Caco-2 (cell line): ENCODE measurements around the gene MRO. TPM values are rescaled to one million over a fixed set of nuclear protein-coding genes. Genes with fewer than 3 reads are reported as not detected.

ENCODE experiments used
- BruUV-seq: library from RNA; stranded (reverse); fragments of 400-500 nt; replicated peaks from 2 replicates; lab custom pipeline; 2021; lab: Mats Ljungman, UMichigan
- CTCF ChIA-PET: fragments of 300-600 bp; sonication (Branson Sonifier 250); formaldehyde crosslinking; loops from one replicate; lab custom pipeline; 2022; ENCODE audit warnings: antibody characterized with exemption; lab: Charles Lee
- POLR2A ChIA-PET: fragments of 300-600 bp; sonication (Branson Sonifier 250); formaldehyde crosslinking; loops from one replicate; lab custom pipeline; 2022; ENCODE audit warnings: antibody characterized with exemption; lab: Charles Lee
- DNase-seq, 2 experiments: peaks; one replicate each; pipeline versions ENCODE4 v3.0.0 to v3.0.0-alpha.2; 2020 to 2022
- H3K27me3 ChIP-seq: replicated peaks from 2 replicates; pipeline ENCODE4 v1.6.0; 2011; ENCODE audit warnings: low read length; ENCODE audit not compliant: control insufficient read depth, insufficient read depth
- H3K36me3 ChIP-seq: 2 replicates; pipeline ENCODE4 v1.5.1; 2011; ENCODE audit warnings: low read length; ENCODE audit not compliant: control insufficient read depth, insufficient read depth
- H3K4me1 ChIP-seq: fragments of 250-450 bp; sonication (Bioruptor Pico); 2 replicates; pipeline ENCODE4 v1.5.1; 2020; ENCODE audit warnings: mild to moderate bottlenecking
- H3K4me3 ChIP-seq: 2 replicates; pipeline ENCODE4 v1.5.1; 2011; ENCODE audit warnings: low read depth, mild to moderate bottlenecking, control low read depth, low read length
- H3K9me3 ChIP-seq: fragments of 250-450 bp; sonication (Bioruptor Pico); 2 replicates; pipeline ENCODE4 v1.5.1; 2020; ENCODE audit warnings: mild to moderate bottlenecking, moderate library complexity
- H3K27ac Mint-ChIP-seq: one replicate; pipeline ENCODE4 v1.8.0; 2022; ENCODE audit warnings: mixed read lengths; ENCODE audit not compliant: unreplicated experiment
- H3K27me3 Mint-ChIP-seq: one replicate; pipeline ENCODE4 v1.8.0; 2022; ENCODE audit warnings: mixed read lengths; ENCODE audit not compliant: insufficient read depth, unreplicated experiment
- H3K36me3 Mint-ChIP-seq: one replicate; pipeline ENCODE4 v1.8.0; 2022; ENCODE audit warnings: mild to moderate bottlenecking, mixed read lengths; ENCODE audit not compliant: insufficient read depth, unreplicated experiment
- H3K4me1 Mint-ChIP-seq: one replicate; pipeline ENCODE4 v1.8.0; 2022; ENCODE audit warnings: low read depth, mixed read lengths; ENCODE audit not compliant: unreplicated experiment
- H3K4me3 Mint-ChIP-seq: one replicate; pipeline ENCODE4 v1.8.0; 2022; ENCODE audit warnings: mild to moderate bottlenecking, moderate library complexity, mixed read lengths; ENCODE audit not compliant: unreplicated experiment
- H3K9me3 Mint-ChIP-seq: one replicate; pipeline ENCODE4 v1.8.0; 2022; ENCODE audit warnings: mixed read lengths; ENCODE audit not compliant: unreplicated experiment
- intact Hi-C: fragments of 100-400 bp; cut with micrococcal nuclease; formaldehyde crosslinking; loops from one replicate; pipeline ENCODE4 v1.10.0; 2022; ENCODE audit not compliant: unreplicated experiment
- total RNA-seq: library from RNA; stranded (reverse); gene quantifications from 2 replicates; pipeline ENCODE4 v1.2.3, GENCODE V29; 2022
- TF ChIP-seq, protein P1 (sequence below), 2 experiments: fragments of 200-600 bp in 1 of 2; IDR thresholded peaks; 1 replicate in 1 of 2; 2 replicates in 1 of 2; pipeline versions ENCODE4 v1.5.1 to v1.8.0; 2011 to 2022; ENCODE audit warnings: antibody characterized with exemption in 1 of 2, control low read depth in 1 of 2, inconsistent platforms in 1 of 2, low read depth in 1 of 2, low read length in 1 of 2, mild to moderate bottlenecking in 1 of 2, moderate library complexity in 1 of 2; ENCODE audit not compliant: insufficient read depth in 1 of 2, severe bottlenecking in 1 of 2, unreplicated experiment in 1 of 2

Gene MRO
- total RNA-seq, 1 experiment from 2014 or later, result not detected

DNA sequence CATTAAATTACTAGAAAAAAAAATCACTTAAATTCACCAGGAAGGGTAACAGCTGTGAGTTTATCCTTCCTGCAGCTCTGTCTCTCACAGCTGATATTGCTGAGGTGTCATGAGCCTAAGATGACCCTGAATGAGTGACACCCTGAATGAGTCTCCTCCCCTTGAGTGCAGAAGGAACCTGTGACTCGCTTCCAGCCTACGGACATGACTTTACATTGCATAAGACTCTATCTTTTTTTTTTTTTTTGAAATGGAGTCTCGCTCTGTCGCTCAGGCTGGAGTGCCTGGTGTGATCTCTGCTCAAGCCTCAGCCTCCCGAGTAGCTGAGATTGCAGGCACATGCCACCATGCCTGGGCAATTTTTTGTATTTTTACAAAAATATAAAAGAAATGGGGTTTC lies 14.1 kb downstream of the MRO start:
- no peaks in the 10 kb centered on the region for H3K9me3 ChIP-seq
- H3K4me3 Mint-ChIP-seq, result no peak overlapping the region
- intact Hi-C loops, result no loop called here
- H3K27me3 Mint-ChIP-seq, result no peaks in the 10 kb centered on the region
- H3K4me1 Mint-ChIP-seq, result peaks cover 9% of the 10 kb centered on the region
- H3K9me3 Mint-ChIP-seq, result no peaks in the 10 kb centered on the region
- no peaks in the 10 kb centered on the region for H3K36me3 Mint-ChIP-seq
- BruUV-seq, result no TSS peak
- POLR2A ChIA-PET, result no interaction called here
- no peak for DNase-seq
- H3K4me1 ChIP-seq, result peaks cover 11% of the 10 kb centered on the region
- H3K4me3 ChIP-seq, result no peak overlapping the region
- TF ChIP-seq, protein P1, sequence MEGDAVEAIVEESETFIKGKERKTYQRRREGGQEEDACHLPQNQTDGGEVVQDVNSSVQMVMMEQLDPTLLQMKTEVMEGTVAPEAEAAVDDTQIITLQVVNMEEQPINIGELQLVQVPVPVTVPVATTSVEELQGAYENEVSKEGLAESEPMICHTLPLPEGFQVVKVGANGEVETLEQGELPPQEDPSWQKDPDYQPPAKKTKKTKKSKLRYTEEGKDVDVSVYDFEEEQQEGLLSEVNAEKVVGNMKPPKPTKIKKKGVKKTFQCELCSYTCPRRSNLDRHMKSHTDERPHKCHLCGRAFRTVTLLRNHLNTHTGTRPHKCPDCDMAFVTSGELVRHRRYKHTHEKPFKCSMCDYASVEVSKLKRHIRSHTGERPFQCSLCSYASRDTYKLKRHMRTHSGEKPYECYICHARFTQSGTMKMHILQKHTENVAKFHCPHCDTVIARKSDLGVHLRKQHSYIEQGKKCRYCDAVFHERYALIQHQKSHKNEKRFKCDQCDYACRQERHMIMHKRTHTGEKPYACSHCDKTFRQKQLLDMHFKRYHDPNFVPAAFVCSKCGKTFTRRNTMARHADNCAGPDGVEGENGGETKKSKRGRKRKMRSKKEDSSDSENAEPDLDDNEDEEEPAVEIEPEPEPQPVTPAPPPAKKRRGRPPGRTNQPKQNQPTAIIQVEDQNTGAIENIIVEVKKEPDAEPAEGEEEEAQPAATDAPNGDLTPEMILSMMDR (IDR thresholded peaks at IDR 0.05; ENCODE audit: insufficient read depth in 1 of 2, low read depth in 1 of 2, low read length in 1 of 2, severe bottlenecking in 1 of 2, unreplicated experiment in 1 of 2), result no peak
- CTCF ChIA-PET, result no interaction called here
- H3K36me3 ChIP-seq, result no peaks in the 10 kb centered on the region
- no peak overlapping the region for H3K27ac Mint-ChIP-seq
- no peaks in the 10 kb centered on the region for H3K27me3 ChIP-seq

DNA sequence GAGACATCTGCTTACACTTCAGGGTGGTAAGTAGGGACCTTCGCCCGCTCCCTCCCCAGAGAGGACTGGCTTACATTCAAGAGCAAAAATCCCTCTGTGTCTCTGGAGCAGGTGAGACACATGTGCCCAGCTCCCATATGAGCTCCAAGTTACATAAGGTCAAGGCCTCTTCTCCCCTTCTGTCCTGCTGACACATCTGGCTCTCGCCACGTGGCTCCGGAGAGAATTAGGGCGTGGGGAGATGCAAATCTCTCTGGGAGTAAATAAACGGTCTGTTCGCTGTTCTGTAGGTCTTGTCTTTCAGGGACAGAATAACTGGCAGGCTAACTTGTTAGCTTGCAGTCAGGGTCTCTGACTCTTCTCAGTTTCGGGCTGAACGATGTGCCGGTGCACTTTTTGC lies 16.2 kb downstream of the MRO start:
- no peak overlapping the region for H3K4me3 Mint-ChIP-seq
- intact Hi-C loops, result no loop called here
- H3K36me3 Mint-ChIP-seq, result no peaks in the 10 kb centered on the region
- H3K27me3 Mint-ChIP-seq, result no peaks in the 10 kb centered on the region
- no peak overlapping the region for H3K27ac Mint-ChIP-seq
- no peaks in the 10 kb centered on the region for H3K9me3 Mint-ChIP-seq
- TF ChIP-seq, protein P1 (IDR thresholded peaks at IDR 0.05; ENCODE audit: insufficient read depth in 1 of 2, low read depth in 1 of 2, low read length in 1 of 2, severe bottlenecking in 1 of 2, unreplicated experiment in 1 of 2), result no peak
- H3K4me3 ChIP-seq, result no peak overlapping the region
- H3K9me3 ChIP-seq, result no peaks in the 10 kb centered on the region
- POLR2A ChIA-PET, result no interaction called here
- H3K4me1 Mint-ChIP-seq, result peaks cover 9% of the 10 kb centered on the region
- no peak for DNase-seq
- H3K27me3 ChIP-seq, result no peaks in the 10 kb centered on the region
- H3K4me1 ChIP-seq, result peaks cover 11% of the 10 kb centered on the region
- CTCF ChIA-PET, result no interaction called here
- BruUV-seq, result no TSS peak
- no peaks in the 10 kb centered on the region for H3K36me3 ChIP-seq

DNA sequence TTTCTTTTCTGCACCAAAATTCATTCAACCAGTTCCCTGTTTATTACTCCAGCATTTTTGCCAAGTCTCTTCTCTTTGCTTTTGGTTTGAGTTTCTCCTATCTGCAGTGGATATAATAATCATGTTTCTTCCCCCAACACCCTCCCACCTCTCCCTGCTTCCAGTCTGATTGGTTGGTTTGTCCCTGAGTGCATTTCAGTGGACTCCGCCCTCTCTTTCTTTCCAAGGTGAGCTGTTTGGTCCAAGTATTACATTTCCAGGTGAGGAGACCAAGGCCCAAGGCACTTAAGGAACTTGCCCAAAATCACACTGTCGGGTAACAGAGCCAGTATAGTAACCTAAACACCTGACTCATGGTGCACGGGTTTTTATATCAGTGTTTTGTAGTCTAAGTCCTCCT lies 17.7 kb downstream of the MRO start:
- POLR2A ChIA-PET, result no interaction called here
- Histone ChIP-seq H3K4me1 (peaks cover 11% of the 10 kb centered on the region), H3K9me3 (no peaks in the 10 kb centered on the region), H3K4me3 (no peak overlapping the region), H3K27me3 (no peaks in the 10 kb centered on the region), H3K36me3 (no peaks in the 10 kb centered on the region)
- intact Hi-C loops, result no loop called here
- no peaks in the 10 kb centered on the region for H3K36me3 Mint-ChIP-seq
- peaks cover 5% of the 10 kb centered on the region for H3K4me1 Mint-ChIP-seq
- H3K27me3 Mint-ChIP-seq, result no peaks in the 10 kb centered on the region
- BruUV-seq, result no TSS peak
- no peaks in the 10 kb centered on the region for H3K9me3 Mint-ChIP-seq
- no peak overlapping the region for H3K27ac Mint-ChIP-seq
- no peak overlapping the region for H3K4me3 Mint-ChIP-seq
- CTCF ChIA-PET, result no interaction called here
- DNase-seq, result no peak
- TF ChIP-seq, protein P1 (IDR thresholded peaks at IDR 0.05; ENCODE audit: insufficient read depth in 1 of 2, low read depth in 1 of 2, low read length in 1 of 2, severe bottlenecking in 1 of 2, unreplicated experiment in 1 of 2), result no peak
